GM21515 (cell line): ENCODE measurements around the gene CASP8AP2.
"Not testable (repeated sequence)": the region's sequence is repeated elsewhere in the genome, so short reads cannot be mapped to it uniquely, and the experiment has no call there.

ENCODE experiments used
- ATAC-seq: cut with Tn5 transposase; IDR thresholded peaks from one replicate; pipeline ENCODE4 v1.9.1; 2021; ENCODE audit not compliant: unreplicated experiment

CASP8AP2 gene

GRCh38 chr6:89819336-89820130 is 10.1 kb upstream of the CASP8AP2 start, which contains the start of gene MDN1:
TSS of gene MDN1 (minus strand) at chr6:89819794. CDS start at chr6:89819607, 187 bp downstream.
- ATAC-seq = peak; percentile 95

GRCh38 chr6:89826029-89826528 is 3.6 kb upstream of the CASP8AP2 start:
- no peak for ATAC-seq

GRCh38 chr6:89828475-89828987 is 1.1 kb upstream of the CASP8AP2 start:
- not testable (repeated sequence) for ATAC-seq

GRCh38 chr6:89828988-89829471 is 650 bp upstream of the CASP8AP2 start:
- ATAC-seq = peak; percentile 36

- ATAC-seq = no peak
Measured at GRCh38 chr6:89830170-89830809, 610 bp downstream of the CASP8AP2 start.

- ATAC-seq = peak; percentile 94
Measured at GRCh38 chr6:89834884-89835792, 5.5 kb downstream of the CASP8AP2 start.

- no peak for ATAC-seq
Measured at GRCh38 chr6:89836639-89837222, 7.1 kb downstream of the CASP8AP2 start.

- ATAC-seq = no peak
Measured at GRCh38 chr6:89840538-89840937, 10.9 kb downstream of the CASP8AP2 start.

GRCh38 chr6:89842228-89842627 is 12.5 kb downstream of the CASP8AP2 start:
- ATAC-seq = no peak

GRCh38 chr6:89843070-89843469 is 13.4 kb downstream of the CASP8AP2 start:
- ATAC-seq = no peak

- not testable (repeated sequence) for ATAC-seq
Measured at GRCh38 chr6:89847513-89847912, 17.8 kb downstream of the CASP8AP2 start.

GRCh38 chr6:89853068-89853467 is 23.4 kb downstream of the CASP8AP2 start:
- ATAC-seq = no peak

- ATAC-seq = no peak
Measured at GRCh38 chr6:89858041-89858440, 28.4 kb downstream of the CASP8AP2 start.

- ATAC-seq = peak; percentile 38
Measured at GRCh38 chr6:89859744-89860143, 30.1 kb downstream of the CASP8AP2 start.

- ATAC-seq = peak; percentile 78
Measured at GRCh38 chr6:89862273-89862672, 32.6 kb downstream of the CASP8AP2 start.

GRCh38 chr6:89862698-89863097 is 33.0 kb downstream of the CASP8AP2 start:
- peak; percentile 10 for ATAC-seq

GRCh38 chr6:89866024-89866678 is 36.5 kb downstream of the CASP8AP2 start:
- ATAC-seq = no peak

- ATAC-seq = no peak
Measured at GRCh38 chr6:89873721-89874120, 44.0 kb downstream of the CASP8AP2 start.

- no peak for ATAC-seq
Measured at GRCh38 chr6:89874438-89874837, 44.8 kb downstream of the CASP8AP2 start.
